ENCODE results near the gene CDK6.

Gene CDK6

GRCh38 chr7:92667816-92668535, 168.4 kb downstream of the CDK6 start:
- no peaks in the 10 kb centered on the region for H3K27me3 ChIP-seq (ENCODE audit: insufficient read depth, low read length)
- H3K9me2 ChIP-seq (ENCODE audit: low read depth, low read length) = no peaks in the 10 kb centered on the region
- no peaks in the 10 kb centered on the region for H3F3A ChIP-seq (ENCODE audit: insufficient read depth, low read length)
- H3K9me3 ChIP-seq (ENCODE audit: low read length) = no peaks in the 10 kb centered on the region
- peaks cover 45% of the 10 kb centered on the region for H3K36me3 ChIP-seq (ENCODE audit: insufficient read depth, low read length)
- TF ChIP-seq CTCF (IDR thresholded peaks at IDR 0.05; ENCODE audit: low read length) (no peak), EZH2 (IDR thresholded peaks at IDR 0.05; ENCODE audit: borderline replicate concordance, low read length) (no peak)
- H4K20me1 ChIP-seq (ENCODE audit: insufficient read depth, low read length) = no peaks in the 10 kb centered on the region
- no peak overlapping the region for H3K27ac ChIP-seq (ENCODE audit: low read depth, low read length, poor library complexity, severe bottlenecking)
- H3K4me3 ChIP-seq (ENCODE audit: low read depth, low read length, poor library complexity, severe bottlenecking) = no peak overlapping the region
- H3K4me2 ChIP-seq (ENCODE audit: low read length) = no peak overlapping the region
- no peak overlapping the region for H3K9ac ChIP-seq (ENCODE audit: low read length)
- no peaks in the 10 kb centered on the region for H3K79me2 ChIP-seq (ENCODE audit: insufficient read depth, low read length)
- H3K4me1 ChIP-seq (ENCODE audit: insufficient read depth, low read length, severe bottlenecking) = peaks cover 4% of the 10 kb centered on the region
- no peak overlapping the region for H2AFZ ChIP-seq (ENCODE audit: low read length)

GRCh38 chr7:92665926-92666325, 170.4 kb downstream of the CDK6 start:
- TF ChIP-seq CTCF (IDR thresholded peaks at IDR 0.05; ENCODE audit: low read length) (no peak), EZH2 (IDR thresholded peaks at IDR 0.05; ENCODE audit: borderline replicate concordance, low read length) (no peak)
- H3K9me3 ChIP-seq (ENCODE audit: low read length) = no peaks in the 10 kb centered on the region
- no peak overlapping the region for H3K4me3 ChIP-seq (ENCODE audit: low read depth, low read length, poor library complexity, severe bottlenecking)
- no peak overlapping the region for H3K27ac ChIP-seq (ENCODE audit: low read depth, low read length, poor library complexity, severe bottlenecking)
- H3K79me2 ChIP-seq (ENCODE audit: insufficient read depth, low read length) = no peaks in the 10 kb centered on the region
- H3K36me3 ChIP-seq (ENCODE audit: insufficient read depth, low read length) = peaks cover 42% of the 10 kb centered on the region
- no peak overlapping the region for H3K4me2 ChIP-seq (ENCODE audit: low read length)
- H3K9me2 ChIP-seq (ENCODE audit: low read depth, low read length) = no peaks in the 10 kb centered on the region
- no peak overlapping the region for H3K9ac ChIP-seq (ENCODE audit: low read length)
- no peaks in the 10 kb centered on the region for H3K27me3 ChIP-seq (ENCODE audit: insufficient read depth, low read length)
- H3F3A ChIP-seq (ENCODE audit: insufficient read depth, low read length) = no peaks in the 10 kb centered on the region
- H4K20me1 ChIP-seq (ENCODE audit: insufficient read depth, low read length) = no peaks in the 10 kb centered on the region
- no peak overlapping the region for H2AFZ ChIP-seq (ENCODE audit: low read length)
- no peaks in the 10 kb centered on the region for H3K4me1 ChIP-seq (ENCODE audit: insufficient read depth, low read length, severe bottlenecking)

GRCh38 chr7:92661651-92662050, 174.7 kb downstream of the CDK6 start:
- Histone ChIP-seq H3K4me3 (ENCODE audit: low read depth, low read length, poor library complexity, severe bottlenecking) (no peak overlapping the region), H3K9me2 (ENCODE audit: low read depth, low read length) (no peaks in the 10 kb centered on the region), H3K9ac (ENCODE audit: low read length) (no peak overlapping the region), H3K27ac (ENCODE audit: low read depth, low read length, poor library complexity, severe bottlenecking) (no peak overlapping the region), H3K4me1 (ENCODE audit: insufficient read depth, low read length, severe bottlenecking) (no peaks in the 10 kb centered on the region), H2AFZ (ENCODE audit: low read length) (no peak overlapping the region), H3K79me2 (ENCODE audit: insufficient read depth, low read length) (no peaks in the 10 kb centered on the region), H3K9me3 (ENCODE audit: low read length) (no peaks in the 10 kb centered on the region), H3K27me3 (ENCODE audit: insufficient read depth, low read length) (no peaks in the 10 kb centered on the region), H3K4me2 (ENCODE audit: low read length) (no peak overlapping the region), H3K36me3 (ENCODE audit: insufficient read depth, low read length) (peaks cover 29% of the 10 kb centered on the region; the same call in 1 of the 2 replicates), H4K20me1 (ENCODE audit: insufficient read depth, low read length) (no peaks in the 10 kb centered on the region), H3F3A (ENCODE audit: insufficient read depth, low read length) (no peaks in the 10 kb centered on the region)
- no peak for TF ChIP-seq EZH2 (IDR thresholded peaks at IDR 0.05; ENCODE audit: borderline replicate concordance, low read length)
- TF ChIP-seq CTCF (IDR thresholded peaks at IDR 0.05; ENCODE audit: low read length) = no peak

Data from OCI-LY1 (cell line).